Tibial artery (tissue), 4 donors: Measurements from ENCODE around the gene LRRN2.

ENCODE experiments used
- DNase-seq, 2 donors: peaks; one replicate each; pipeline ENCODE4 v3.0.0-alpha.2; 2019
- H3K27ac ChIP-seq, 2 donors: fragments of 200-600 bp; sonication (generic) in 1 of 2; 1 replicate in 1 of 2; 2 replicates in 1 of 2; pipeline ENCODE4 v1.5.1; 2018 to 2019; ENCODE audit warnings: mild to moderate bottlenecking in 1 of 2
- H3K27me3 ChIP-seq, 2 donors: fragments of 200-600 bp; sonication (generic) in 1 of 2; one replicate each; pipeline versions ENCODE4 v1.5.1 to v1.6.0; 2016 to 2019
- H3K36me3 ChIP-seq, 3 donors: fragments of 200-600 bp; sonication (generic) in 2 of 3; one replicate each; pipeline ENCODE4 v1.5.1; 2016 to 2019; ENCODE audit warnings: mild to moderate bottlenecking in 2 of 3
- H3K4me1 ChIP-seq, 4 donors: fragments of 200-600 bp; sonication (generic) in 2 of 4; 1 replicate in 3 of 4; 2 replicates in 1 of 4; pipeline ENCODE4 v1.5.1; 2016 to 2019
- H3K4me3 ChIP-seq, 2 donors: fragments of 200-600 bp; sonication (generic) in 1 of 2; 1 replicate in 1 of 2; 2 replicates in 1 of 2; pipeline ENCODE4 v1.5.1; 2018 to 2019; ENCODE audit warnings: mild to moderate bottlenecking in 2 of 2
- H3K9me3 ChIP-seq, 3 donors: fragments of 200-600 bp; sonication (generic) in 1 of 3; one replicate each; pipeline ENCODE4 v1.5.1; 2016 to 2019
- intact Hi-C: fragments of 100-400 bp; cut with DNase I; formaldehyde crosslinking; loops from one replicate; pipeline ENCODE4 v1.15.0; 2023; ENCODE audit warnings: low total_unique reads
- TF ChIP-seq, protein P1 (sequence below), 2 experiments: fragments of 200-600 bp in 1 of 2; fragments of 450-650 bp in 1 of 2; IDR thresholded peaks; one replicate each; pipeline ENCODE4 v1.5.1; 2017 to 2019; ENCODE audit warnings: antibody characterized with exemption in 2 of 2, mild to moderate bottlenecking in 1 of 2, moderate library complexity in 1 of 2

Gene LRRN2

DNA sequence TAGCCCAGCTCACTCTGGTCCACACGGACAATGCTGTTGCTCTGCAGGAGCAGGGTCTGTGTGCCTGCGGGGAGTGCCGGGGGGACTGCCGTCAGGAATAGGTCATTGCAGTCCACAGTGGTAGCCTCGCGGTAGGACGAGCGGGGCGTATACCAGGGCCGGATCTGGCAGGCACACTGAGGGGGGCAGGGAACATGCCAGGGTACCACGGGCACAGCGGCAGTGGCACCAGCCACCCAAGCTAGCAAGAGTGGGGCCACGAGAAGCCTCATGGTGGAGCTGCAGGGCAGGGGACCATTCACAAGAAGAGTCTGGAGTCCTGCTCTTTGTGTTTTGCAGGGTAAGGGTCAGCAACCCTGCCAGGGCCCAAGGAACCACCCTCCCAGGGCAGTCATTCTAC lies 65.8 kb downstream of the LRRN2 start:
- no peaks in the 10 kb centered on the region for H3K4me1 ChIP-seq
- TF ChIP-seq, protein P1, sequence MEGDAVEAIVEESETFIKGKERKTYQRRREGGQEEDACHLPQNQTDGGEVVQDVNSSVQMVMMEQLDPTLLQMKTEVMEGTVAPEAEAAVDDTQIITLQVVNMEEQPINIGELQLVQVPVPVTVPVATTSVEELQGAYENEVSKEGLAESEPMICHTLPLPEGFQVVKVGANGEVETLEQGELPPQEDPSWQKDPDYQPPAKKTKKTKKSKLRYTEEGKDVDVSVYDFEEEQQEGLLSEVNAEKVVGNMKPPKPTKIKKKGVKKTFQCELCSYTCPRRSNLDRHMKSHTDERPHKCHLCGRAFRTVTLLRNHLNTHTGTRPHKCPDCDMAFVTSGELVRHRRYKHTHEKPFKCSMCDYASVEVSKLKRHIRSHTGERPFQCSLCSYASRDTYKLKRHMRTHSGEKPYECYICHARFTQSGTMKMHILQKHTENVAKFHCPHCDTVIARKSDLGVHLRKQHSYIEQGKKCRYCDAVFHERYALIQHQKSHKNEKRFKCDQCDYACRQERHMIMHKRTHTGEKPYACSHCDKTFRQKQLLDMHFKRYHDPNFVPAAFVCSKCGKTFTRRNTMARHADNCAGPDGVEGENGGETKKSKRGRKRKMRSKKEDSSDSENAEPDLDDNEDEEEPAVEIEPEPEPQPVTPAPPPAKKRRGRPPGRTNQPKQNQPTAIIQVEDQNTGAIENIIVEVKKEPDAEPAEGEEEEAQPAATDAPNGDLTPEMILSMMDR (IDR thresholded peaks at IDR 0.05) = no peak

DNA sequence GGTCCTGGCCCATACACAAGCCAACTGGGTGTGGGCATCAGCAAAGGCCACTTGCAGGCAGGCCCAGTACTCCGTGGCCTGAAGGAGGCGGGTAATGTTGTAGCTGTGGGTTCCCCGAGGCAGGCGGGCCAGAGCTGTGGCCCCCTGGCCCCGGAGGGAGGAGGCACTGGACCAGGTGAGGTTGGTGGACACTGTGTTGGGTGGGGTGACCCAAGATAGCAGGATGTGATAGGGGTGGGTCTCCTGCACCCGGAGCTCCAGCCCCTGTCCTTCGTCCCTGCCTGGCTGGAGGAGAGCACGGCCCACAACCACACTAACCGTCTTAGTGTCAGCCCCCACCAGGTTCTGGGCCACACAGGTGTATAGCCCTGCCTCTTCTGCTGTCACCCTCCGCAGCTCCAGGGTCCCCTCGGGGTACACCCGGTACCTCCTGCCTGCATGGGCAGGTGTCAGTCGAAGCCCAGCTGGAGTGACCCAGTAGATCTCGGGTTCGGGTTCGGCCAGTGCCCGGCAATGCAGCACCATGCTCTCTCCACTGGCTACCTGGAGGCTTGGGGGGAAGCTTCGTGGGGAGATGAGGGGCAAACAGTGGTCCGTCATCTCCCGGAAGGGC lies 67.3 kb downstream of the LRRN2 start:
- peaks cover 0 to 8% of the 10 kb centered on the region in 2 donors for H3K27me3 ChIP-seq
- no peak for DNase-seq
- no peaks in the 10 kb centered on the region for H3K9me3 ChIP-seq
- no peak overlapping the region for H3K4me3 ChIP-seq
- intact Hi-C loops = no loop called here
- TF ChIP-seq, protein P1 (IDR thresholded peaks at IDR 0.05) = no peak
- no peaks in the 10 kb centered on the region for H3K4me1 ChIP-seq
- no peak overlapping the region for H3K27ac ChIP-seq
- H3K36me3 ChIP-seq = no peaks in the 10 kb centered on the region

More for the DNA sequence above, 65.8 kb downstream of the LRRN2 start:
- no peak for DNase-seq
- H3K36me3 ChIP-seq = no peaks in the 10 kb centered on the region
- peaks cover 0 to 8% of the 10 kb centered on the region in 2 donors for H3K27me3 ChIP-seq
- H3K27ac ChIP-seq = no peak overlapping the region
- H3K9me3 ChIP-seq = no peaks in the 10 kb centered on the region
- intact Hi-C loops = no loop called here
- H3K4me3 ChIP-seq = no peak overlapping the region

DNA sequence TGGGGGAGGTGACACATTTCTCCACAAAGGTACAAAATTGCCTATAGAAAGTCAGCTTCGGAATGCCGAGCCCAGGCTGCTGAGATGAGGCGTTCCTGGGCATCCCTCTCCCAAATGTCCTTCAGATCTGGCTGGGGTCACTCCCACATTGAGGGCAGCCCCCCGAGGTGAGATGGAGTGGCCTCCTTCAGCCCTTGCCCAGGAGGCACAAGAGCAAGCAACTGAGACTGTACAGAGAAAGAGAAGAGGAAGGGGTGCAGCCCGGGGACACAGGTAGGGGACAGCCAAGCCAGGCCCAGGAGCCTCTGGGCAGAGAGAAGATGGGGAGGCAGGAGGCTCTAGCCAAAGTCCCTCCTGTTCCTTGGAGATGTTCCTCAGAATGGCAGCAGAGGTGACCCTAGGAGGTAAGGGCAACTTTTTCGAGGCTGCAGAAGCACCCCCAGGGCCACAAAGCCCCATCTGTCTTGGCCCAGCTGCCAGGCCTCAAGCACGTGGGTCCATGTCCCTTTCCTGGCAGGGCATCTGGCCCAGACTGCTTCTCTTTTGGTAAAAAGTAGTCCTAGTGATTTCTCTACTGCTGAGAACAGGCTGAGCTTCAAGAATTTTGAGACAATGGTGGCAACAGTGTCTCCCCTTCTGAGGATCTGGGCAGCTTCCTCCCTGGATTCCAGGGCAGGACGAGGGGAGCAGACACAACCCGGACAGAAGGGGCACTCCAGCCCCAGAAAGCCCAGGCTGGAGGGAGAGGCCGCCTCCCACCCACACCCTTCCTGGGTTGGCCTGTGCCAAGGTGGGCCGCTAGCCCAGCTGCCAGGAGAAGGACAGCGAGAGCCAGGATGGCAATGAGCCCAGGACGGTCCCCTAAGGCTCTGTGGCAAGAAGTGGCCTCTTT lies 68.0 kb downstream of the LRRN2 start:
- H3K36me3 ChIP-seq = no peaks in the 10 kb centered on the region
- intact Hi-C loops = no loop called here
- peaks cover 0 to 8% of the 10 kb centered on the region in 2 donors for H3K27me3 ChIP-seq
- no peak for DNase-seq
- TF ChIP-seq, protein P1 (IDR thresholded peaks at IDR 0.05) = no peak
- no peaks in the 10 kb centered on the region for H3K4me1 ChIP-seq
- no peaks in the 10 kb centered on the region for H3K9me3 ChIP-seq
- no peak overlapping the region for H3K27ac ChIP-seq
- H3K4me3 ChIP-seq = no peak overlapping the region

DNA sequence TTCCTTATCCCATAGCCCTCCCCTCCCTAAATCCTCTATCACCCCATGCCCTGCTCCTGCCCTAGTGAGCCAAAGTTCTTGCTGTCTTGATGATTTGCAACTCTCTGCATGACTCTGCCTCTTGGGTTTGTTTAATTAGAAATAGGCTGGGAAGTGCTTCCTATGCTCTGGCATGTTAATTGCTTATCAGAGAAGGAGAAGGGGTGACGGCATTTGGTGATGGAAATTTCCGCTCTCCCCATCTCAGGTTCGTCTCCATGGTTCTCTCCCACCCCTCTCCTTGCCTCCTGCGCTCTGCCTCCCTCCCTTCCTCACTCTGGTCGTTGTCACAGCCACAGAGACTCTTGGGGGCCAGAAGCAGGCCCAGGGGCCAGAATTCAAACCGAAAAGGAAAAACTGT lies 68.9 kb downstream of the LRRN2 start:
- Histone ChIP-seq H3K4me1 (no peaks in the 10 kb centered on the region), H3K9me3 (no peaks in the 10 kb centered on the region), H3K27me3 (peaks cover 0 to 8% of the 10 kb centered on the region in 2 donors), H3K4me3 (no peak overlapping the region), H3K27ac (no peak overlapping the region), H3K36me3 (no peaks in the 10 kb centered on the region)
- intact Hi-C loops = no loop called here
- TF ChIP-seq, protein P1 (IDR thresholded peaks at IDR 0.05) = no peak
- DNase-seq = no peak

DNA sequence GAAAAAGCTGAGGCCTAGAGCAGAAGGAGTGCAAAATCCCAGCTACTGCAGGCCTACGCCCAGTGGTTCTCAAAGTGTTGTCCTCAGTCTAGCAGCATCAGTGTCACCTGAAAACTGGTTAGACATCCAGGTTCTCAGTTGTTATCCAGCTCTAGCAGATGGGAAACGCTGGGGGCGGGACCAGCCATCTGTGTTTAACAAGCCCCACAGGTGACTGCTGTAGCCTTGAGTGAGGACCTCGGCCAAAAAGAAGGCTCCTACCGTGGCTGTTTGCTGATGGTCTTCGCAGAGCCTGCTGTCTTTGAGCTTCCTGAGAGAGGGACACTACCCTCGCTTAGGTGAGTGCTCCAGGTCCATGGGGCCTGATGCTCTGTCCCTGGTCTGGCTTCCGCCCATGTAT lies 69.7 kb downstream of the LRRN2 start:
- Histone ChIP-seq H3K4me3 (no peak overlapping the region), H3K9me3 (no peaks in the 10 kb centered on the region), H3K36me3 (no peaks in the 10 kb centered on the region), H3K27ac (no peak overlapping the region), H3K27me3 (peaks cover 0 to 8% of the 10 kb centered on the region in 2 donors), H3K4me1 (no peaks in the 10 kb centered on the region)
- TF ChIP-seq, protein P1 (IDR thresholded peaks at IDR 0.05) = no peak
- intact Hi-C loops = no loop called here
- no peak for DNase-seq
